SK-N-SH (cell line): Measurements from ENCODE around the gene DYNLT2B. TPM values are rescaled to one million over a fixed set of nuclear protein-coding genes. Genes with fewer than 3 reads are reported as not detected.
"Not testable (repeated sequence)": the region's sequence is repeated elsewhere in the genome, so short reads cannot be mapped to it uniquely, and the experiment has no call there.

Experiments
- CTCF ChIA-PET: fragments of 300-600, 350-600 bp; formaldehyde crosslinking; extraction: SDS; loops from one replicate; lab custom pipeline; 2021; lab: Yijun Ruan, JAX
- POLR2A ChIA-PET: fragments of 350-600 bp; sonication (Branson Sonifier 250); formaldehyde crosslinking; extraction: SDS; loops from one replicate; lab custom pipeline; 2020; ENCODE audit warnings: antibody characterized with exemption, inconsistent platforms; lab: Yijun Ruan, JAX
- DNase-seq: peaks from one replicate; pipeline ENCODE4 v3.0.0; 2012
- H2AFZ ChIP-seq: fragments of 200-600 bp; sonication (generic); 2 replicates; pipeline ENCODE4 v1.8.1; 2016; ENCODE audit warnings: antibody characterized with exemption, mild to moderate bottlenecking, low read depth
- H3F3A ChIP-seq: fragments of 200-600 bp; sonication (generic); replicated peaks from 2 replicates; pipeline ENCODE3; 2016; ENCODE audit warnings: antibody characterized with exemption, mild to moderate bottlenecking; ENCODE audit not compliant: insufficient read depth
- H3K27ac ChIP-seq, 2 experiments: fragments of 200-500 bp in 1 of 2; fragments of 200-600 bp in 1 of 2; sonication (Bioruptor generic) in 1 of 2; sonication (generic), shearing (Covaris generic) in 1 of 2; 2 replicates each; pipeline versions ENCODE4 v1.5.1 to v1.6.1; 2014 to 2016; ENCODE audit warnings: low read depth in 2 of 2, inconsistent platforms in 1 of 2, low read length in 1 of 2, mild to moderate bottlenecking in 1 of 2, mixed read lengths in 1 of 2
- H3K27me3 ChIP-seq: fragments of 200-600 bp; sonication (generic), shearing (Covaris generic); 2 replicates; pipeline ENCODE4 v1.6.1; 2016; ENCODE audit warnings: mixed run types; ENCODE audit not compliant: insufficient read depth
- H3K36me3 ChIP-seq, 2 experiments: fragments of 200-500 bp in 1 of 2; fragments of 200-600 bp in 1 of 2; sonication (Bioruptor generic) in 1 of 2; sonication (generic) in 1 of 2; replicated peaks in 1 of 2; 2 replicates each; pipeline versions ENCODE3 to v1.5.1; 2014 to 2016; ENCODE audit warnings: low read length in 1 of 2, mild to moderate bottlenecking in 1 of 2; ENCODE audit not compliant: insufficient read depth in 2 of 2, control insufficient read depth in 1 of 2
- H3K4me1 ChIP-seq, 2 experiments: fragments of 200-500 bp in 1 of 2; fragments of 200-600 bp in 1 of 2; sonication (Bioruptor generic) in 1 of 2; sonication (generic), shearing (Covaris generic) in 1 of 2; 2 replicates each; pipeline versions ENCODE4 v1.5.1 to v1.6.1; 2014 to 2016; ENCODE audit warnings: low read depth in 1 of 2, low read length in 1 of 2, mixed run types in 1 of 2; ENCODE audit not compliant: insufficient read depth in 2 of 2, control insufficient read depth in 1 of 2
- H3K4me2 ChIP-seq: fragments of 200-600 bp; sonication (generic), shearing (Covaris generic); 2 replicates; pipeline ENCODE4 v1.6.1; 2017; ENCODE audit warnings: mixed run types
- H3K4me3 ChIP-seq, 2 experiments: fragments of 200-500 bp in 1 of 2; fragments of 200-600 bp in 1 of 2; sonication (Bioruptor generic) in 1 of 2; sonication (generic), shearing (Covaris generic) in 1 of 2; 2 replicates each; pipeline versions ENCODE4 v1.5.1 to v1.8.1; 2014 to 2016; ENCODE audit warnings: low read depth in 2 of 2, inconsistent platforms in 1 of 2, low read length in 1 of 2, mild to moderate bottlenecking in 1 of 2, mixed read lengths in 1 of 2, moderate library complexity in 1 of 2
- H3K79me2 ChIP-seq: fragments of 200-600 bp; sonication (generic); 2 replicates; pipeline ENCODE4 v1.8.1; 2017; ENCODE audit warnings: mild to moderate bottlenecking; ENCODE audit not compliant: insufficient read depth
- H3K9ac ChIP-seq: fragments of 200-600 bp; sonication (generic); 2 replicates; pipeline ENCODE4 v1.6.1; 2017; ENCODE audit warnings: mixed run types
- H3K9me2 ChIP-seq: fragments of 200-600 bp; sonication (generic); 2 replicates; pipeline ENCODE4 v1.6.1; 2017; ENCODE audit warnings: mixed run types
- H3K9me3 ChIP-seq: fragments of 200-600 bp; sonication (generic); 2 replicates; pipeline ENCODE4 v1.6.1; 2017; ENCODE audit warnings: mixed run types, mild to moderate bottlenecking, moderate library complexity
- H4K20me1 ChIP-seq: fragments of 200-600 bp; sonication (generic); 2 replicates; pipeline ENCODE4 v1.6.1; 2017; ENCODE audit warnings: mild to moderate bottlenecking, mixed run types; ENCODE audit not compliant: insufficient read depth
- EZH2phosphoT487 ChIP-seq: fragments of 200-600 bp; sonication (generic); IDR thresholded peaks from 2 replicates; pipeline ENCODE4 v1.6.1; 2017; ENCODE audit warnings: low read depth, mixed run types, mild to moderate bottlenecking, antibody characterized with exemption, moderate library complexity, borderline replicate concordance
- GATA2 ChIP-seq: sonication (generic); formaldehyde crosslinking; IDR thresholded peaks from 2 replicates; pipeline ENCODE4 v1.5.0; 2020; ENCODE audit warnings: mild to moderate bottlenecking, missing genetic modification reagents
- JUND ChIP-seq: IDR thresholded peaks from 2 replicates; pipeline ENCODE4 v1.4.0; 2012
- MAX ChIP-seq: IDR thresholded peaks from 2 replicates; pipeline ENCODE4 v1.4.0; 2012; ENCODE audit warnings: low read depth
- NFIC ChIP-seq: IDR thresholded peaks from 2 replicates; pipeline ENCODE4 v1.4.0; 2012; ENCODE audit warnings: borderline replicate concordance
- NRF1 ChIP-seq: IDR thresholded peaks from 2 replicates; pipeline ENCODE4 v1.6.1; 2012; ENCODE audit warnings: low read depth, mild to moderate bottlenecking, low read length
- PBX3 ChIP-seq: IDR thresholded peaks from 2 replicates; pipeline ENCODE4; 2012
- POLR2AphosphoS5 ChIP-seq: IDR thresholded peaks from 2 replicates; pipeline ENCODE4 v1.6.1; 2012; ENCODE audit warnings: low read depth, low read length
- RAD21 ChIP-seq: IDR thresholded peaks from 2 replicates; pipeline ENCODE4 v1.6.1; 2012; ENCODE audit warnings: mild to moderate bottlenecking, low read length
- REST ChIP-seq: IDR thresholded peaks from 2 replicates; pipeline ENCODE4 v1.6.1; 2012; ENCODE audit warnings: mild to moderate bottlenecking, low read depth, low read length, moderate library complexity
- RXRA ChIP-seq: IDR thresholded peaks from 2 replicates; pipeline ENCODE4 v1.4.0; 2012; ENCODE audit warnings: low read depth, mild to moderate bottlenecking, borderline replicate concordance
- SMC3 ChIP-seq: IDR thresholded peaks from 2 replicates; pipeline ENCODE4 v1.6.1; 2012; ENCODE audit warnings: low read depth, low read length, improper control_type of control experiment
- USF2 ChIP-seq: fragments of 150-350 bp; IDR thresholded peaks from 2 replicates; pipeline ENCODE4 v1.6.1; 2017; ENCODE audit warnings: antibody characterized with exemption, low read length, low read depth, borderline replicate concordance
- ZBTB33 ChIP-seq: IDR thresholded peaks from 2 replicates; pipeline ENCODE4 v1.4.0; 2012; ENCODE audit warnings: low read depth, borderline replicate concordance
- WGBS: methylation state at CpG from one replicate; pipeline ENCODE4 v1.1.6; 2017; ENCODE audit warnings: low lambda C conversion rate; 5-methylcytosine and 5-hydroxymethylcytosine counted together
- polyA plus RNA-seq, 3 experiments: library from polyadenylated mRNA; depleted of rRNA; stranded (reverse); fragments of >200 nt; gene quantifications; 2 replicates each; pipeline ENCODE4 v1.2.3, GENCODE V29; 2012

The DYNLT2B gene
- polyA plus RNA-seq, 1 of the 3 experiments (the other 2 are of a cell fraction): 31.7 TPM

- H3K9ac ChIP-seq, DNase-seq, H3K79me2 ChIP-seq, H2AFZ ChIP-seq, H3K9me2 ChIP-seq, H3K9me3 ChIP-seq, H3K4me3 ChIP-seq, H3K4me1 ChIP-seq, H3K27ac ChIP-seq, POLR2A ChIA-PET, H4K20me1 ChIP-seq, H3K27me3 ChIP-seq, H3F3A ChIP-seq, H3K4me2 ChIP-seq: not testable (repeated sequence)
- H3K36me3 ChIP-seq: peaks cover 52 to 53% of the 10 kb centered on the region in 2 experiments
- 100% methylated on average over 4 of the region's 4 CpGs for WGBS
- CTCF ChIA-PET: interaction anchor here (1.0 to 1.3 kb wide), 2 partner anchors 10 to 105 kb away, joined by 3 read pairs; no protein-coding TSS in a partner anchor
Observed at GRCh38 chr3:196358540-196358939, 40.5 kb upstream of the DYNLT2B start.

GRCh38 chr3:196357905-196358304 is 39.9 kb upstream of the DYNLT2B start:
- Histone ChIP-seq H3K27ac (no peak overlapping the region), H3K9ac (no peak overlapping the region), H3K4me2 (no peak overlapping the region), H3K27me3 (no peaks in the 10 kb centered on the region), H2AFZ (no peak overlapping the region), H3K79me2 (no peaks in the 10 kb centered on the region), H3K4me1 (peaks cover 0 to 3% of the 10 kb centered on the region in 2 experiments; a peak in 1 of 4 replicates), H3K9me2 (no peaks in the 10 kb centered on the region), H3K4me3 (no peak overlapping the region), H3K9me3 (no peaks in the 10 kb centered on the region), H3F3A (no peaks in the 10 kb centered on the region), H3K36me3 (peaks cover 51 to 52% of the 10 kb centered on the region in 2 experiments), H4K20me1 (no peaks in the 10 kb centered on the region)
- ChIA-PET POLR2A (no interaction called here), CTCF (interaction anchor here (1.0 to 1.3 kb wide), 2 partner anchors 11 to 104 kb away, joined by 3 read pairs; no protein-coding TSS in a partner anchor)
- no peak for DNase-seq
- WGBS: 97% methylated on average over 7 of the region's 7 CpGs
- TF ChIP-seq MAX (no peak), RXRA (no peak), REST (no peak), RAD21 (no peak), SMC3 (no peak), JUND (no peak)

- H3K9me3 ChIP-seq: no peaks in the 10 kb centered on the region
- peaks cover 0 to 3% of the 10 kb centered on the region in 2 experiments; a peak in 1 of 4 replicates for H3K4me1 ChIP-seq
- no peaks in the 10 kb centered on the region for H3K27me3 ChIP-seq
- no peak overlapping the region for H3K4me2 ChIP-seq
- H3K9me2 ChIP-seq: no peaks in the 10 kb centered on the region
- H3K27ac ChIP-seq: no peak overlapping the region
- 58% methylated on average over 4 of the region's 4 CpGs for WGBS
- H3K4me3 ChIP-seq: no peak overlapping the region
- H3K9ac ChIP-seq: no peak overlapping the region
- ChIA-PET POLR2A (no interaction called here), CTCF (interaction anchor here (0.9 kb wide), 1 partner anchor 9 kb away, joined by 3 read pairs; no protein-coding TSS in a partner anchor)
- H3K79me2 ChIP-seq: no peaks in the 10 kb centered on the region
- no peak for DNase-seq
- no peaks in the 10 kb centered on the region for H4K20me1 ChIP-seq
- no peaks in the 10 kb centered on the region for H3F3A ChIP-seq
- no peak overlapping the region for H2AFZ ChIP-seq
- H3K36me3 ChIP-seq: peaks cover 48% of the 10 kb centered on the region in 2 experiments
- TF ChIP-seq PBX3 (no peak), GATA2 (CRISPR knock-in tag) (no peak), POLR2AphosphoS5 (no peak), NFIC (no peak), RXRA (no peak), SMC3 (no peak), ZBTB33 (no peak), USF2 (no peak), NRF1 (no peak), EZH2phosphoT487 (no peak)
Observed at GRCh38 chr3:196356556-196356955, 38.5 kb upstream of the DYNLT2B start.
